ENCODE measurements around the gene CNTN6.

The CNTN6 gene

GRCh38 chr3:1171320-1171719, 78.5 kb downstream of the CNTN6 start:
- H3K27ac ChIP-seq, result no peak overlapping the region

GRCh38 chr3:1172644-1173043, 79.8 kb downstream of the CNTN6 start:
- no peak for DNase-seq (ENCODE audit: low read depth, low spot score)
- H3K27ac ChIP-seq, result no peak overlapping the region

More at GRCh38 chr3:1171320-1171719, 78.5 kb downstream of the CNTN6 start:
- no peak for DNase-seq (ENCODE audit: low read depth, low spot score)

- no peak overlapping the region for H3K27ac ChIP-seq
- no peak for DNase-seq (ENCODE audit: low read depth, low spot score)
Observed at GRCh38 chr3:1179146-1179545, 86.3 kb downstream of the CNTN6 start.

- no peak for DNase-seq (ENCODE audit: low read depth, low spot score)
- no peak overlapping the region for H3K27ac ChIP-seq
Observed at GRCh38 chr3:1183320-1184048, 90.7 kb downstream of the CNTN6 start.

- no peak overlapping the region for H3K27ac ChIP-seq
- DNase-seq (ENCODE audit: low read depth, low spot score), result no peak
Observed at GRCh38 chr3:1190569-1190968, 97.7 kb downstream of the CNTN6 start.

GRCh38 chr3:1191026-1191425, 98.2 kb downstream of the CNTN6 start:
- no peak for DNase-seq (ENCODE audit: low read depth, low spot score)
- no peak overlapping the region for H3K27ac ChIP-seq

GRCh38 chr3:1195947-1196346, 103.1 kb downstream of the CNTN6 start:
- no peak for DNase-seq (ENCODE audit: low read depth, low spot score)
- H3K27ac ChIP-seq, result no peak overlapping the region

- no peak for DNase-seq (ENCODE audit: low read depth, low spot score)
- H3K27ac ChIP-seq, result no peak overlapping the region
Observed at GRCh38 chr3:1197051-1197450, 104.2 kb downstream of the CNTN6 start.

- H3K27ac ChIP-seq, result no peak overlapping the region
- no peak for DNase-seq (ENCODE audit: low read depth, low spot score)
Observed at GRCh38 chr3:1200371-1200770, 107.5 kb downstream of the CNTN6 start.

GRCh38 chr3:1207904-1208303, 115.1 kb downstream of the CNTN6 start:
- DNase-seq (ENCODE audit: low read depth, low spot score), result no peak
- no peak overlapping the region for H3K27ac ChIP-seq

- no peak overlapping the region for H3K27ac ChIP-seq
- DNase-seq (ENCODE audit: low read depth, low spot score), result no peak
Observed at GRCh38 chr3:1214933-1215332, 122.1 kb downstream of the CNTN6 start.

- H3K27ac ChIP-seq, result no peak overlapping the region
- no peak for DNase-seq (ENCODE audit: low read depth, low spot score)
Observed at GRCh38 chr3:1216856-1217255, 124.0 kb downstream of the CNTN6 start.

GRCh38 chr3:1227111-1227510, 134.3 kb downstream of the CNTN6 start:
- DNase-seq (ENCODE audit: low read depth, low spot score), result no peak
- no peak overlapping the region for H3K27ac ChIP-seq

GRCh38 chr3:1228289-1228688, 135.5 kb downstream of the CNTN6 start:
- no peak for DNase-seq (ENCODE audit: low read depth, low spot score)
- no peak overlapping the region for H3K27ac ChIP-seq

GRCh38 chr3:1230920-1231319, 138.1 kb downstream of the CNTN6 start:
- H3K27ac ChIP-seq, result no peak overlapping the region
- no peak for DNase-seq (ENCODE audit: low read depth, low spot score)

GRCh38 chr3:1232276-1232675, 139.5 kb downstream of the CNTN6 start:
- no peak overlapping the region for H3K27ac ChIP-seq
- DNase-seq (ENCODE audit: low read depth, low spot score), result no peak

GRCh38 chr3:1235526-1236120, 142.8 kb downstream of the CNTN6 start:
- H3K27ac ChIP-seq, result no peak overlapping the region
- no peak for DNase-seq (ENCODE audit: low read depth, low spot score)

GRCh38 chr3:1251282-1252060, 158.6 kb downstream of the CNTN6 start:
- H3K27ac ChIP-seq, result no peak overlapping the region
- no peak for DNase-seq (ENCODE audit: low read depth, low spot score)

GRCh38 chr3:1252061-1252430, 159.2 kb downstream of the CNTN6 start:
- DNase-seq (ENCODE audit: low read depth, low spot score), result no peak
- no peak overlapping the region for H3K27ac ChIP-seq

GRCh38 chr3:1262246-1262645, 169.4 kb downstream of the CNTN6 start:
- H3K27ac ChIP-seq, result no peak overlapping the region
- no peak for DNase-seq (ENCODE audit: low read depth, low spot score)

- DNase-seq (ENCODE audit: low read depth, low spot score), result no peak
- no peak overlapping the region for H3K27ac ChIP-seq
Observed at GRCh38 chr3:1263121-1263520, 170.3 kb downstream of the CNTN6 start.

Measured in epithelial cell of prostate (primary cell).